ENCODE measurements around the gene NSA2. TPM values are rescaled to one million over a fixed set of nuclear protein-coding genes. Genes with fewer than 3 reads are reported as not detected.

Gene NSA2
- polyA plus RNA-seq, 2 of the 4 experiments (the other 2 are of a cell fraction): 192 to 228 TPM

DNA sequence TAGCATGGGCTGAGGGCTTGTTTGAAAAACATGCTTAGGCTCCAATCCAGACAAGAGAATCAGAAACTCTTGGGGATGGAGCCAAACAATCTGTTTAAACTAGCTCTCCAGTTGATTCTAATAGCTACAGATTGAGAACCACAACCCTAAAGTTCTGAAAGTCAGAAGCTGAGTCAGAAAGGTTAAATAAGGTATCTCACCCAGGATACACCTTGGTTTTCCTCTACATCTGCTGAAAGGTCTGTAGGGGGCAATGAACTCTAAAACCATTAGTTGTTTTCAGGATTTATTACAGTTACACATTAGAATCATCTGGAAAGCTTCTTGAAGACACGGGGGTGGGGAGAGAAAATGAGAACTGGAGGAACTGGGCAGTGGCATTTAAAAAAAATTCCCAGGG, 5.8 kb upstream of the NSA2 start:
- ATAC-seq (no peak), DNase-seq (ENCODE audit: low read depth in 1 of 2, low spot score in 1 of 2) (no peak), FAIRE-seq (no peak)
- Histone ChIP-seq H3K4me1 (peaks cover 55% of the 10 kb centered on the region), H3K9me3 (no peaks in the 10 kb centered on the region; the same call in 2 of the 3 replicates), H3K4me3 (no peak overlapping the region), H3K27ac (peak overlapping the region in 1 of 2 experiments; percentile 78; a peak in 3 of 6 replicates), H3K4me2 (peak overlapping the region; percentile 29; the same call in 2 of the 3 replicates)
- ChIA-PET POLR2A (no interaction called here), CTCF (interaction anchor here (0.5 to 2.2 kb wide), 7 partner anchors 8 to 95 kb away, joined by 3 to 5 read pairs (median 3); no protein-coding TSS in a partner anchor)
- WGBS (ENCODE audit: missing lambda C conversion rate): 80% methylated on average over 1 of the region's 1 CpG
- TF ChIP-seq KDM5A (IDR thresholded peaks at IDR 0.05) (no peak), CEBPB (IDR thresholded peaks at IDR 0.05) (no peak), EHF (CRISPR knock-in tag; IDR thresholded peaks at IDR 0.05) (no peak), HOXB5 (CRISPR knock-in tag; IDR thresholded peaks at IDR 0.05) (no peak), POLR2AphosphoS2 (conservative IDR thresholded peaks at IDR 0.05; ENCODE audit: low read length) (no peak), FOSB (CRISPR knock-in tag; IDR thresholded peaks at IDR 0.05) (no peak)
- TF ChIP-seq, protein P1, sequence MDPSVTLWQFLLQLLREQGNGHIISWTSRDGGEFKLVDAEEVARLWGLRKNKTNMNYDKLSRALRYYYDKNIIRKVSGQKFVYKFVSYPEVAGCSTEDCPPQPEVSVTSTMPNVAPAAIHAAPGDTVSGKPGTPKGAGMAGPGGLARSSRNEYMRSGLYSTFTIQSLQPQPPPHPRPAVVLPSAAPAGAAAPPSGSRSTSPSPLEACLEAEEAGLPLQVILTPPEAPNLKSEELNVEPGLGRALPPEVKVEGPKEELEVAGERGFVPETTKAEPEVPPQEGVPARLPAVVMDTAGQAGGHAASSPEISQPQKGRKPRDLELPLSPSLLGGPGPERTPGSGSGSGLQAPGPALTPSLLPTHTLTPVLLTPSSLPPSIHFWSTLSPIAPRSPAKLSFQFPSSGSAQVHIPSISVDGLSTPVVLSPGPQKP (IDR thresholded peaks at IDR 0.05; ENCODE audit: low read depth, low read length): no peak

DNA sequence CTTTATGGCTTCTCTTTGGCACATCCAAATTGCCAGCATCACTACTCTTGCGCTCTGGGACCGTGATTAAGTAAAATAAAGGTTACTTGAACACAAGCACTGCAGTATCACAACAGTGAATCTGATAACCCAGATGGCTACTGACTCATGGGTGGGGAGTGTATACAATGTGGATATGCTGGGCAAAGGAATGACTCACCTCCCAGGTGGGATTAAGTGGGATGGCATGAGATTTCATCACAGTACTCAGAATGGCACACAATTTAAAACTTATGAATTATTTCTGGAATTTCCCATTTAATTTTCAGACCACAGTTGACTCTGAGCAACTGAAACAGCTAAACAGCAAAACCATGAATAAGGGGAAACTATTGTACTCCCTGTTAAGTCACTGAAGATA, 4.5 kb upstream of the NSA2 start:
- TF ChIP-seq, protein P2, sequence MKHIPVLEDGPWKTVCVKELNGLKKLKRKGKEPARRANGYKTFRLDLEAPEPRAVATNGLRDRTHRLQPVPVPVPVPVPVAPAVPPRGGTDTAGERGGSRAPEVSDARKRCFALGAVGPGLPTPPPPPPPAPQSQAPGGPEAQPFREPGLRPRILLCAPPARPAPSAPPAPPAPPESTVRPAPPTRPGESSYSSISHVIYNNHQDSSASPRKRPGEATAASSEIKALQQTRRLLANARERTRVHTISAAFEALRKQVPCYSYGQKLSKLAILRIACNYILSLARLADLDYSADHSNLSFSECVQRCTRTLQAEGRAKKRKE (CRISPR knock-in tag; IDR thresholded peaks at IDR 0.05; ENCODE audit: low read depth): no peak
- TF ChIP-seq JUNB (IDR thresholded peaks at IDR 0.05) (peak; percentile 78), KDM5A (IDR thresholded peaks at IDR 0.05) (no peak), CHD2 (IDR thresholded peaks at IDR 0.05; ENCODE audit: low read length, partially characterized antibody) (no peak), PBX3 (IDR thresholded peaks at IDR 0.05) (no peak), KDM1A (IDR thresholded peaks at IDR 0.05; ENCODE audit: low read depth) (no peak), CEBPB (IDR thresholded peaks at IDR 0.05) (peak; percentile 10 to 82; a peak in 2 of 4 replicates), EP300 (IDR thresholded peaks at IDR 0.05) (peak in 1 of 2 experiments; percentile 31; a peak in 1 of 5 replicates), GATA3 (IDR thresholded peaks at IDR 0.05; ENCODE audit: borderline replicate concordance) (peak; percentile 64; the same call in 1 of the 2 replicates), FOSL2 (IDR thresholded peaks at IDR 0.05) (peak; percentile 80), FOSL2 (CRISPR knock-in tag; IDR thresholded peaks at IDR 0.05) (peak; percentile 90), REST (IDR thresholded peaks at IDR 0.05) (no peak), EHF (CRISPR knock-in tag; IDR thresholded peaks at IDR 0.05) (no peak), RAD21 (conservative IDR thresholded peaks at IDR 0.05 in 1 of 2, IDR thresholded peaks at IDR 0.05 in 1 of 2) (no peak), HDAC2 (IDR thresholded peaks at IDR 0.05) (no peak)
- TF ChIP-seq, protein P3, sequence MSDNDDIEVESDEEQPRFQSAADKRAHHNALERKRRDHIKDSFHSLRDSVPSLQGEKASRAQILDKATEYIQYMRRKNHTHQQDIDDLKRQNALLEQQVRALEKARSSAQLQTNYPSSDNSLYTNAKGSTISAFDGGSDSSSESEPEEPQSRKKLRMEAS (IDR thresholded peaks at IDR 0.05): no peak
- TF ChIP-seq, protein P4, sequence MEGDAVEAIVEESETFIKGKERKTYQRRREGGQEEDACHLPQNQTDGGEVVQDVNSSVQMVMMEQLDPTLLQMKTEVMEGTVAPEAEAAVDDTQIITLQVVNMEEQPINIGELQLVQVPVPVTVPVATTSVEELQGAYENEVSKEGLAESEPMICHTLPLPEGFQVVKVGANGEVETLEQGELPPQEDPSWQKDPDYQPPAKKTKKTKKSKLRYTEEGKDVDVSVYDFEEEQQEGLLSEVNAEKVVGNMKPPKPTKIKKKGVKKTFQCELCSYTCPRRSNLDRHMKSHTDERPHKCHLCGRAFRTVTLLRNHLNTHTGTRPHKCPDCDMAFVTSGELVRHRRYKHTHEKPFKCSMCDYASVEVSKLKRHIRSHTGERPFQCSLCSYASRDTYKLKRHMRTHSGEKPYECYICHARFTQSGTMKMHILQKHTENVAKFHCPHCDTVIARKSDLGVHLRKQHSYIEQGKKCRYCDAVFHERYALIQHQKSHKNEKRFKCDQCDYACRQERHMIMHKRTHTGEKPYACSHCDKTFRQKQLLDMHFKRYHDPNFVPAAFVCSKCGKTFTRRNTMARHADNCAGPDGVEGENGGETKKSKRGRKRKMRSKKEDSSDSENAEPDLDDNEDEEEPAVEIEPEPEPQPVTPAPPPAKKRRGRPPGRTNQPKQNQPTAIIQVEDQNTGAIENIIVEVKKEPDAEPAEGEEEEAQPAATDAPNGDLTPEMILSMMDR (IDR thresholded peaks at IDR 0.05): no peak

More for the DNA sequence above, 4.5 kb upstream of the NSA2 start:
- peak; percentile 51 to 52; a peak in 3 of 6 replicates for ATAC-seq
- CTCF ChIA-PET: interaction anchor here (1.0 to 1.9 kb wide), 2 partner anchors 90 to 156 kb away, joined by 3 to 7 read pairs; no protein-coding TSS in a partner anchor
- DNase-seq (ENCODE audit: low read depth in 1 of 2, low spot score in 1 of 2): peak; percentile 58 to 61
- no peak overlapping the region for H3K4me3 ChIP-seq
- H3K4me1 ChIP-seq: peaks cover 55% of the 10 kb centered on the region
- WGBS (ENCODE audit: missing lambda C conversion rate): 27% methylated on average over 2 of the region's 2 CpGs
- H3K27ac ChIP-seq: peak overlapping the region; percentile 51 to 78
- peak overlapping the region; percentile 81 for H3K4me2 ChIP-seq
- H3K9me3 ChIP-seq: no peaks in the 10 kb centered on the region
- POLR2A ChIA-PET: interaction anchor here (1.2 kb wide), 1 partner anchor 11 kb away, joined by 4 read pairs; no protein-coding TSS in a partner anchor
- peak; percentile 88 for FAIRE-seq
